GM18505 (cell line): ENCODE results near the gene RMND1.
"Not testable (repeated sequence)": the region's sequence is repeated elsewhere in the genome, so short reads cannot be mapped to it uniquely, and the experiment has no call there.

Source experiments
- ATAC-seq: cut with Tn5 transposase; IDR thresholded peaks from one replicate; pipeline ENCODE4 v1.9.1; 2021; ENCODE audit not compliant: unreplicated experiment
- POLR2A ChIP-seq: IDR thresholded peaks from 4 replicates; pipeline ENCODE4 v1.6.1; 2011; ENCODE audit warnings: borderline replicate concordance; ENCODE audit not compliant: insufficient read depth, insufficient read length; ENCODE audit errors: extremely low read depth

Gene RMND1

DNA sequence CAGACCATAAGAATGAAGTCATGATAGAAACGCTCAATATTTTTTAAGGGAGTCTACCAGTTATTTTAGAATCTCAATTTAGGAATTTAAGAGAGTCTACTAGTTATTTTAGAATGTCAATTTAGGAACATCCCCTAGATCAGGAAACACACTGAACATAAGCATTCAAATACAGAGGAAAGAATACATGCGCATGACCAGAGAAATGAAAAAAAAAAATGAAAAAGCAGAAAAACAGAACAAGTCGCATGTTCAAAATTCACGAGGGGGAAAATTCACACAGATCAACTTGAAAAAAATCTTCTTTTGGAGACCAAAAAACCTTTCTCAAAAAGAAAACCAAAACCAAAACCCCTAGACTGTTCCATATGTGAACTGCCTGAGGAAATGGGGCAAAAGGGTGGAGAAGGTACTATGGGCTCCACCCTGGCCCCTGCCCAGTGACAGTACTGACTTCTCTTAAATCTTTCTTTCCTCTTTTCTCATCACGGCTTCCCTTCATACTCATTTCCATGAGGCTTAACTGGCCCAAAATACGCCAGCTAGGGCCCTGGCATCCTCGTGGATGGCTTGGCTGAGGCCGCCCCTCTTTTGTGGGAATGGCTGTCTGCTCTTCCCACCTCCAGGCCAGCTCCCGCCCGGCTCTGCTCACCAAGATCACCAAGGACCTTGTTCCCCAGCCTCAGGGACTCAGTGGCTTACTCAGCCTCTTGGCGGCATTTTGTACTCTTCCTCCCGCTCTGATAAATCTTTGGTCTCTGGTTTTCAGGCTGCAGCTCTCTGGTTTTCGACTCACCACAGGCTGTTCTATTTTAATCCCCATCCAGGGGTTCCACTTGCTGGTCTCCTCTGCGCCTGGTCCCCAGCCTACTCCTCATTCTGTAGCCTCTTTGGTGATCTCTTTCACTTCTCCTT lies 71.7 kb downstream of the RMND1 start:
- ATAC-seq: peak; percentile 62
- TF ChIP-seq POLR2A: no peak

DNA sequence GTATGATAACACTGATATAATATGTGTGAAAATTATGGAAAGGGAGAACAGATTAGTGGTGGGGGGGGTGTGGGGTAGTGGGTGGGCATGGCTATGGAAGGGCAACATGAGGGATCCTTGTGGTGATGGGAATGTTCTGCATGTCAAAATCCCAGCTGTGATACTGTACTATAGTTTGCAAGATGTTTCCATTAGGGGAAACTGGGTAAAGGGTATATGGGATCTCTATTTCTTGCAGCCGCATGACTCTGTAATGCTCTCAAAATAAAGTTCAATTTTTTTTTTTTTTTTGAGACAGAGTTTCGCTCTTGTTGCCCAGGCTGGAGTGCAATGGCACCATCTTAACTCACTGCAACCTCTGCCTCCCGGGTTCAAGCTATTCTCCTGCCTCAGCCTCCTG lies 74.8 kb downstream of the RMND1 start:
- no peak for ATAC-seq
- TF ChIP-seq POLR2A: no peak

DNA sequence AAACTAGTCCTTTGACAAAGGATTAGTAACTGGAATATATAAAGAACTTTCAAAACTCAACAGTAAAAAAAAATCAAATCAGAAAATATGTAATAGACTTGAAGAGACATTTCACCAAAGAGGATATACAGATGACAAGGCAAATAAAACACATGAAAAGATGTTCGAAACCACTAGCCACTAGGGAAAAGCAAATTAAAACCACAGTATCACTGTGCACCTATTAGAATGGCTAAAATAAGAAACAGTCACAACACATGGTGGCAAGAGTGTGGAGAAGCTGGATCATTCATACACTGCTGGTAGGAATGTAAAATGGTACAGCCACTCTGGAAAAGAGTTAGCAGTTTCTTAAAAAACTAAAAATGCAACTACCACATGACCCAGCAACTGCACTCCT lies 75.5 kb downstream of the RMND1 start:
- TF ChIP-seq POLR2A: no peak

DNA sequence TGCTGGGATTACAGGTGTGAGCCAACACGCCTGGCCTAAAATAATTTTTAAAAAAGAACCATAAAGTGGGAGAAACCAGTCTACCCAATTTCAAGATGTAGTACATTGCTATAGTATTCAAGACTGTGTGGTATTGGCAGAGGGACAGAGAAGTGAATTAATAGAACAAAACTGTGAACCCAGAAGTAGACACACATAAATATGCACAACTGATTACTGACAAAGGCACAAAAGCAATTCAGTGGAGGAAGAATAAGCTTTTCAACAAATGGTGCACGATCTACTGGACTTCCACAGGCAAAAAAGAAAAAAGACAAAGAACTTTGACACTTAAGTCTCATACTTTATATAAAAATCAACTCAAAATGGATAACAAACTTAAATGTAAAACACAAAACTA lies 76.1 kb downstream of the RMND1 start:
- ATAC-seq: no peak
- no peak for TF ChIP-seq POLR2A

More for the DNA sequence above, 75.5 kb downstream of the RMND1 start:
- peak; percentile 45 for ATAC-seq

DNA sequence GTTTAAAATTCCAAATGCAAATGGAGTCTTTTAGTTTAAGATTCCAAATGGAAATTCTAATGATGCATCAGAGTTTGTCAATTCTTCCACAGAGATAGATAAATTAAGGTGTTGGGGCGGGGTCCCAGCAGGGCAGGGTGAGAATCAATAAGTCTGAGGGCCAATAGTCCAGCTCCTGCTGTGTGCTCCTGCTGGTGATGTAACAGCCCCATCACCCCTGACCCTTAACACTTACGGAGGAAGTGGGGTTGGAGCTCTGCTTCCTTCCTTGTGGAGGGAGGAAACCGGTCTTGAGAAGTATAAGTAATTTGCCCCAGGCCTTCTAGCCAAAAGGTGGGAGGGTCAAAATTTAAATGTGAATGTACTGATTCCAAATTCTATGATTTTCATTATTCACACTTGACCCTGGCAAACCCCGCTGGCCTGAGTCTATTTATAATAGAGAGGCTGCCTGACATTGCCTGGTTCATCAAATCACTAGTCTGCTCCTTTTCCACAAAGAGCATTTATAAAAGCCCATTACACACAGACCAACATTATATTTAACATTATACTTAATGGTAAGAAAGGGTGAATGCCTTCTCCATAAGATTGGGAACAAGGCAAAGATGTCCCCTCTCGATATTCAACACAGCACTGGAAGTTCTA lies 77.8 kb downstream of the RMND1 start:
- no peak for ATAC-seq
- no peak for TF ChIP-seq POLR2A

DNA sequence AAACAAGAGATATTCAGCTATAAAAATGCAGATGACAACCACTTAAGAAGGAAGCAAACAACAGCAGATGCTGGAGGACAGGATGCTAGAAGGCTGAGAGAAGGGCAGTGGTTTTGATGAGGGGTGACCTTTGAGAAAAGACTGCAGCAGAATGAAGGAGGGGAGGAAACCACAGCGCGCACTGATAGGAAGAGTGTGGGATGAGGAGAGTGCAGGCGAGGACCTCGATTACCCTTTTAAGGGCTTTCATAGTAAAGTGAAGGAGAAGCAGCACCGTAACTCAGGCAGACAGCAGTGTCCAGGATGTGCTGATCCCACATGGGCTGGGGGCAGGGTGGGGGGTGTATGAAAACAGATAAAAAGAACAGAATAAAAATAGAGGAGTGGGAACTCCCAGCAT lies 79.8 kb downstream of the RMND1 start:
- no peak for ATAC-seq
- no peak for TF ChIP-seq POLR2A

DNA sequence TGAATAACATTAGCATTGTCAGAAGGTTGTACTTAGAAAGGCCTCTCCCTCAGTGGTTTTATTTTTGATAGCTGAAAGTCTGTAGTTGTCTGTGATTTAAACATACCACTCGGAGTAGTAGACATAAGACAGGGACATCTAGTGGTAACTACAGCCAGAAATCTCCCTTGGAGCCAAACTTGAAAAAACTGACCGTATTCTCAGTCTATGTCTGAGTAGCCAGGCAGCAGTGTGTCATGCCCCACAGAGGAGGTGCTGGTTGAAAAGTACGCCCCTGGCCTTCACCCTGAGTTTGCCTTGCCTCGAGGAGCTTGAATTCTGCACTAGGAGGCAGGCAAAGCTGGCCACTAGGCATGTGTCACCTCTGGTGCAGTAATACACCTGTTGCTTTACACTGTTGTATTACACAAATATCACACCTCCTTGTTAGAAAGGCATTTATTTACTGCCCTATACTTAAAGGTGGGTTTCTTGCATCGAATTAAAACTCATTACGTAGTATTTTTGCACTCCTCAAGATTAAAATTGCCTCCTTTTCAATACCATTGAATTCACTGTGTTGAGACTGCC lies 81.3 kb downstream of the RMND1 start:
- no peak for TF ChIP-seq POLR2A

DNA sequence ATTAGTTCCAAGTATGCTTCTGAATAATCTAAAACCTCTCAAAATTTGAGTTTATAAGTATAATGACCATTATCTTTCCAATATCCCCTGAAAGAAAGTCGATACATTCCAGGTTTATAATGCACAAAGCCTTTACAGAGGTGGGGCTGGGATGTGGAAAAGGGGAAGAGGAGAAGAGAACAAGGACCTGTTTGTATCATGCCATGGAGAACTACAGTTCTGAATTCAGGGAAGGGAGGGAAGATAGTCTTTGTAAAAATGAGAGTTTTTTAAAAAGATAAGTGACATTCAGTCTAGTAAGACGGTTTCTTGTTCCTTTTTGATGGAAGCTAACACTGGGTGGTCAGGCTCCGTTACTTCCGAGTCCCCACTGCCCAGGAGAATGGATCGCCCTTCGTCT lies 86.7 kb downstream of the RMND1 start:
- TF ChIP-seq POLR2A: no peak
- ATAC-seq: no peak

More for the DNA sequence above, 81.3 kb downstream of the RMND1 start:
- no peak for ATAC-seq

DNA sequence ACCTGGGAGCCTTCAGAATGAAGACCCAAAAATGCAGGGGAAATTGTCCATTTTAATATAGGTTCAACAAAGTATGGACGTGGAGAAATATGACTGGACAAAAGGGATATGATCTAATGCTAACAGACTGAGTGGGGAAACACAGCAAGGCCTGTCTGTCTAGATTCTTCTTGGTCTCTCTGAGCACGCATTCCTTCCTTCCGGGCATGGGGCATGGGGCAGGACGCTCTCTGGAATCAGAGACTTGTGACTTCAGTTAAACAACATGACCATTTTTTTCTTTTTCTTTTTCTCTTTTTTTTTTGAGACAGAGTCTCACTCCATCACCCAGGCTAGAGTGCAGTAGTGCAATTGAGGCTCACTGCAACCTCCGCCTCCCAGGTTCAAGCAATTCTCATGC lies 92.4 kb downstream of the RMND1 start:
- no peak for TF ChIP-seq POLR2A
- ATAC-seq: no peak

DNA sequence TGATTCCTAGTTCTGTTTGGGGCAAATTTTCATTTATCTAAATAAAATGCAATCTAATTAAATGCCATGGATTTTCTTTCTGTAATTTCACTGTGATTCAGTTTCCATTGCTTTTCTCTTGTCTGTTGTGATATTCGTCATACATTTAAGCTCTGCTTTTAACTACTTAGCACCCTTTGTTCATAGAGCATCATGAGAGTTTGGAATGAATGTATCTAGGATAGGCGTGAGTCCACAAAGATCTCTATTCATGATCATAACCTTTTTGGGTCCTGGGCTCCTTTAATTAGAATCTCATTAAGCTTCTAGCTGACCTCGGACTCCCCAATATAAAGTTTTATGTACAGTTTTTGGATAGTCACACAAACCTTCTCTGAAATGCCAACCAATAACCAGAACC lies 93.5 kb downstream of the RMND1 start:
- no peak for ATAC-seq

DNA sequence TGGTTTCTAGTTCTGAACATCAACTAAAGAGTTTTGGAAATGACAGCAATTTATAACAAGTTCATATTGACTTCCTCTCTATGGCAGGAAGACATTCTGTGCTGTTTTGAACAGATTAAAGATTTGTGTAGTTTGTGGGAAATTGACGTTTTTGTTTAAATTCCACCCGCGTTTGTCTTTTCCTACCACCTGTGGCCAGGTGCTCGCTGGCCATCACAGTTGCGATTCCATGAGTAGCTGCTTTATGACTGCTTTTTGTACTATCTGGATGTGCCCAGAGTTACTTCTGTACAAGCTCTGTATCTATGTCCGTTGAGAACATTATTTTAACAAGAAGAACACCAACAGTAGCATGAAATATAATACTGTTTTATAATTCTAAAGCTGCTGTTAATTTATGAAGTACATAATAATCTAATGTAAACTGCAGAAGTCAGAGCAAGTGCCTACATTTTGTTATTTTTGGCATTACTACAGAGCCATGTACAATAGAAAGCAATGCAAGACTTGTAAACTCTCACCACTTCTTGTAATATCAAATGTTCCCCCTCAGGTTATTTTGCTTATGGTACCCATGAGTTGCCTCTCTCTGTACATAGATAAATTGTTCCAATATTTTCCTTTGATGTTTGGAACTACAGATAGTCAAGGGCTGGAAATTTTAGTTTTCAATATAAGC lies 94.0 kb downstream of the RMND1 start:
- ATAC-seq: no peak
- no peak for TF ChIP-seq POLR2A

More for the DNA sequence above, 93.5 kb downstream of the RMND1 start:
- no peak for TF ChIP-seq POLR2A

DNA sequence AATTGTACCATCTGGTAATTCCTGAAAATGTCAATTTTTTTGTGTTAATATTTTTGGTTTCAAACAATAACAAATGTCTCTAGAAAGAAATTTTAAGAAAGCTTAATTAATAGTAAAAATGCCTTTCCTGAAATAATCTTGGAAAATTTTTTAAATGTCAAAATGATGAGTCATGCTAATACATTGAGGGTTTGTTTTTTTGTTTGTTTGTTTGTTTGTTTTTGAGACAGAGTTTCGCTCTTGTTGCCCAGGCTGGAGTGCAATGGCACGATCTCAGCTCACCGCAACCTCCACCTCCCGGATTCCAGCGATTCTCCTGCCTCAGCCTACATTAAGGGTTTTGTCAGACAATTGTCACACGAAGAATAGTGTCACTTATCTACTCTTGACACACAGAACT lies 94.9 kb downstream of the RMND1 start:
- ATAC-seq: not testable (repeated sequence)
